NCI-H1092 (cell line): ENCODE results near the gene POLD2.

Experiments used
- DNase-seq: peaks from one replicate; lab custom pipeline; 2025; lab: John Stamatoyannopoulos, UW

POLD2 gene

GRCh38 chr7:44101303-44101965 lies 21.9 kb downstream of the POLD2 start:
- DNase-seq = no peak

GRCh38 chr7:44100458-44101302 lies 22.7 kb downstream of the POLD2 start:
- DNase-seq = no peak

- DNase-seq = no peak
These were observed 23.7 kb downstream of the POLD2 start for GRCh38 chr7:44099669-44100068.

- DNase-seq = no peak
These were observed 25.0 kb downstream of the POLD2 start for GRCh38 chr7:44098092-44099068.

GRCh38 chr7:44097064-44097932 lies 26.1 kb downstream of the POLD2 start:
- DNase-seq = no peak

GRCh38 chr7:44096326-44096881 lies 26.9 kb downstream of the POLD2 start:
- DNase-seq = no peak

- no peak for DNase-seq
These were observed 27.6 kb downstream of the POLD2 start for GRCh38 chr7:44095781-44096180.

GRCh38 chr7:44094883-44095592 lies 28.3 kb downstream of the POLD2 start:
- DNase-seq = no peak

GRCh38 chr7:44094365-44094764 lies 29.0 kb downstream of the POLD2 start:
- DNase-seq = no peak

- DNase-seq = no peak
These were observed 30.2 kb downstream of the POLD2 start for GRCh38 chr7:44093102-44093641.

GRCh38 chr7:44087911-44088838 lies 35.2 kb downstream of the POLD2 start:
- DNase-seq = no peak

GRCh38 chr7:44086627-44087026 lies 36.7 kb downstream of the POLD2 start:
- DNase-seq = no peak

- no peak for DNase-seq
These were observed 37.8 kb downstream of the POLD2 start for GRCh38 chr7:44085546-44085945.

GRCh38 chr7:44084701-44085100 lies 38.6 kb downstream of the POLD2 start:
- DNase-seq = no peak

GRCh38 chr7:44083796-44084195 lies 39.6 kb downstream of the POLD2 start:
- no peak for DNase-seq

GRCh38 chr7:44082541-44083207 lies 40.7 kb downstream of the POLD2 start:
- DNase-seq = peak; percentile 99

GRCh38 chr7:44081266-44081748 lies 42.0 kb downstream of the POLD2 start:
- no peak for DNase-seq

GRCh38 chr7:44080686-44081265 lies 42.6 kb downstream of the POLD2 start:
- DNase-seq = no peak
